Astrocyte of the cerebellum (primary cell): ENCODE measurements around the gene NPS.

ENCODE experiments used
- DNase-seq: peaks from one replicate; pipeline ENCODE4 v3.0.0-alpha.2; 2011; ENCODE audit warnings: low read depth
- H3K4me3 ChIP-seq: 2 replicates; pipeline ENCODE4 v1.5.1; 2011; ENCODE audit warnings: mild to moderate bottlenecking, low read depth, low read length, moderate library complexity
- CTCF ChIP-seq: IDR thresholded peaks from 2 replicates; pipeline ENCODE4 v1.5.1; 2012; ENCODE audit warnings: low read length, low read depth, moderate library complexity, mild to moderate bottlenecking; ENCODE audit errors: missing control alignments
- in situ Hi-C: cut with HindIII; loops from 2 replicates; pipeline ENCODE4 v1.10.0; 2017; ENCODE audit warnings: low sequenced_read_pairs

NPS gene

GRCh38 chr10:127576740-127577161 lies 27.6 kb downstream of the NPS start:
- no peak for TF ChIP-seq CTCF
- no peak overlapping the region for H3K4me3 ChIP-seq
- DNase-seq: no peak
- in situ Hi-C loops: no loop called here

GRCh38 chr10:127577376-127578258 lies 28.5 kb downstream of the NPS start:
- DNase-seq: no peak
- no peak overlapping the region for H3K4me3 ChIP-seq
- in situ Hi-C loops: no loop called here
- TF ChIP-seq CTCF: no peak

GRCh38 chr10:127578259-127578960 lies 29.3 kb downstream of the NPS start:
- in situ Hi-C loops: no loop called here
- no peak overlapping the region for H3K4me3 ChIP-seq
- DNase-seq: no peak
- no peak for TF ChIP-seq CTCF

GRCh38 chr10:127578961-127579305 lies 29.8 kb downstream of the NPS start:
- in situ Hi-C loops: no loop called here
- no peak for TF ChIP-seq CTCF
- DNase-seq: no peak
- H3K4me3 ChIP-seq: no peak overlapping the region

GRCh38 chr10:127579640-127580039 lies 30.5 kb downstream of the NPS start:
- in situ Hi-C loops: no loop called here
- no peak for DNase-seq
- no peak for TF ChIP-seq CTCF
- no peak overlapping the region for H3K4me3 ChIP-seq

- in situ Hi-C loops: no loop called here
- TF ChIP-seq CTCF: no peak
- DNase-seq: no peak
- no peak overlapping the region for H3K4me3 ChIP-seq
Measured at GRCh38 chr10:127580822-127581221, 31.7 kb downstream of the NPS start.
